ENCODE measurements around the gene TRIM28. TPM values are rescaled to one million over a fixed set of nuclear protein-coding genes. Genes with fewer than 3 reads are reported as not detected.

Gene TRIM28
- total RNA-seq, 1 experiment from 2014 or later = 1,221 TPM

- TF ChIP-seq OVOL2 (CRISPR knock-in tag; IDR thresholded peaks at IDR 0.05; ENCODE audit: borderline replicate concordance) (no peak), EMX1 (CRISPR knock-in tag; IDR thresholded peaks at IDR 0.05) (no peak), USF1 (CRISPR knock-in tag; IDR thresholded peaks at IDR 0.05) (no peak)
Observed at GRCh38 chr19:58560007-58560887, 16.4 kb downstream of the TRIM28 start (continued).

- CTCF ChIA-PET = interaction anchor here (2.4 to 3.6 kb wide), 2 partner anchors 42 to 47 kb away, joined by 15 to 20 read pairs; partner anchors contain the start of gene ZBTB45
- DNase-seq (ENCODE audit: low spot score) (no peak), ATAC-seq (no peak)
- no peak overlapping the region for H3K27ac Mint-ChIP-seq
- 0 out of 2 replicates have a peak overlapping the region, but pooled peaks have one; percentile 97 for H3K4me3 Mint-ChIP-seq
- no peaks in the 10 kb centered on the region for H3K9me3 Mint-ChIP-seq
- H3K27me3 Mint-ChIP-seq (ENCODE audit: low read depth) = peaks cover 56% of the 10 kb centered on the region
- H3K4me1 Mint-ChIP-seq = peaks cover 33% of the 10 kb centered on the region
- POLR2A ChIA-PET = interaction anchor here (0.6 kb wide), 1 partner anchor 23 kb away, joined by 3 read pairs; no protein-coding TSS in a partner anchor
- peaks cover 11% of the 10 kb centered on the region for H3K36me3 Mint-ChIP-seq
- TF ChIP-seq IRF2 (CRISPR knock-in tag; IDR thresholded peaks at IDR 0.05; ENCODE audit: borderline replicate concordance, low read depth) = no peak
- TF ChIP-seq MAX (CRISPR knock-in tag; IDR thresholded peaks at IDR 0.05) = no peak
- TF ChIP-seq OVOL2 (CRISPR knock-in tag; IDR thresholded peaks at IDR 0.05; ENCODE audit: borderline replicate concordance) = no peak
- no peak for TF ChIP-seq SMAD3 (CRISPR knock-in tag; IDR thresholded peaks at IDR 0.05; ENCODE audit: borderline replicate concordance)
- TF ChIP-seq ZNF423 (CRISPR knock-in tag; IDR thresholded peaks at IDR 0.05) = no peak
- TF ChIP-seq ZBTB21 (CRISPR knock-in tag; IDR thresholded peaks at IDR 0.05; ENCODE audit: borderline replicate concordance) = no peak
- no peak for TF ChIP-seq ATF3 (CRISPR knock-in tag; conservative IDR thresholded peaks at IDR 0.05)
- TF ChIP-seq FOXK1 (CRISPR knock-in tag; IDR thresholded peaks at IDR 0.05) = no peak
- no peak for TF ChIP-seq ERG (CRISPR knock-in tag; IDR thresholded peaks at IDR 0.05)
- TF ChIP-seq ZNF416 (CRISPR knock-in tag; IDR thresholded peaks at IDR 0.05) = no peak
- no peak for TF ChIP-seq CTCF (IDR thresholded peaks at IDR 0.05)
Observed at GRCh38 chr19:58560921-58561320, 17.1 kb downstream of the TRIM28 start.

- no peak overlapping the region for H3K27ac Mint-ChIP-seq
- POLR2A ChIA-PET = interaction anchor here (0.9 to 2.6 kb wide), 6 partner anchors 8 to 42 kb away, joined by 3 to 14 read pairs (median 6); partner anchors contain the start of genes TRIM28 and ZBTB45
- TF ChIP-seq GABPB1 (CRISPR knock-in tag; IDR thresholded peaks at IDR 0.05) (no peak), ELF4 (CRISPR knock-in tag; IDR thresholded peaks at IDR 0.05; ENCODE audit: low read depth) (no peak), ZNF532 (CRISPR knock-in tag; IDR thresholded peaks at IDR 0.05; ENCODE audit: borderline replicate concordance) (no peak), ZNF219 (CRISPR knock-in tag; IDR thresholded peaks at IDR 0.05; ENCODE audit: borderline replicate concordance) (no peak), ATF1 (CRISPR knock-in tag; IDR thresholded peaks at IDR 0.05) (no peak)
Observed at GRCh38 chr19:58561373-58562121, 17.7 kb downstream of the TRIM28 start.

More at GRCh38 chr19:58561373-58562121, 17.7 kb downstream of the TRIM28 start:
- CTCF ChIA-PET = interaction anchor here (2.0 to 3.6 kb wide), 3 partner anchors 20 to 47 kb away, joined by 11 to 20 read pairs (median 15); partner anchors contain the start of gene ZBTB45
- H3K4me3 Mint-ChIP-seq = peak overlapping the region; percentile 66
- H3K9me3 Mint-ChIP-seq = no peaks in the 10 kb centered on the region
- peaks cover 56% of the 10 kb centered on the region for H3K27me3 Mint-ChIP-seq (ENCODE audit: low read depth)
- H3K4me1 Mint-ChIP-seq = peaks cover 27% of the 10 kb centered on the region
- H3K36me3 Mint-ChIP-seq = peaks cover 6% of the 10 kb centered on the region
- no peak for DNase-seq (ENCODE audit: low spot score)
- no peak for ATAC-seq
